ENCODE results near the gene NTF4. TPM values are rescaled to one million over a fixed set of nuclear protein-coding genes. Genes with fewer than 3 reads are reported as not detected.
A peak's percentile ranks its signal among the peaks of the same experiment; 100 is the strongest.

Gene NTF4
- total RNA-seq, 2 experiments from 2014 or later = not detected

DNA sequence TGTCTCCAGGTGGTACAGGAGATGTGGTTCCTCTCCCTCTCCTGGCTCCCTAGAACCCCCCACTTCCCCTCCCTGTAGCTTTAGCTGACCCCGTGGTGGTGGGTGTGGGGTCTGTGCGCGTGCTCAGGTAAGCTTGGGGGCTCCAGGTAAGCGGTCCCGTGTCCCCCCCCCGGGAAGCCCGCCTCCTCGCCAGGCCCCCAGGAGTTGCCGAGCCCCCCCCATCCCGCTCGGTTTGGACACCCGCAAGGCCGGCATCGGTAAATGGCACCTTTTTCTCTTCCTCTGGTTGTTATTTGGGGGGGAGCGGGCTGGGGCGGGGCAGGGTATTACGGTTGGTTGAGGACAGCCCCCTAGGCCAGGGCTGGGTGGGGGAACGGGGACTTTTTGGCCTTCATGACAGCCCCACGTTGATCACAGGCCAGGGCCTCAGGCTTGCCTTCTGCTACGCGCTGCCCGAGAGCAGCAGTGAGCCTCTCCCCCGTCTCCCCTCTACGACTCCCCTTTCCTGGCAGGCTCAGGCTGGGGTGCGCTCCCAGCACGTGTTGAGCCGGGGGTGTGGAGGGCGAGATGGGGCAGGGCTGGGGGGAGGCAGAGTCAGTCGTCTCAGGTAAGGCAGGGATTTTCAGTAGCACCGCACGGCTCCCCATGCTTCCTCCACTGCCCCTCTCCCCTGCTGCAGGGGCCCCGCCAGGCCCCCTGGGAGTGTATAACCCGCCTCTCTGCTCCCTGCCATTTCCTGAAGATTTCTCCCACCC, 38.9 kb upstream of the NTF4 start:
- H3K27ac Mint-ChIP-seq = no peak overlapping the region

DNA sequence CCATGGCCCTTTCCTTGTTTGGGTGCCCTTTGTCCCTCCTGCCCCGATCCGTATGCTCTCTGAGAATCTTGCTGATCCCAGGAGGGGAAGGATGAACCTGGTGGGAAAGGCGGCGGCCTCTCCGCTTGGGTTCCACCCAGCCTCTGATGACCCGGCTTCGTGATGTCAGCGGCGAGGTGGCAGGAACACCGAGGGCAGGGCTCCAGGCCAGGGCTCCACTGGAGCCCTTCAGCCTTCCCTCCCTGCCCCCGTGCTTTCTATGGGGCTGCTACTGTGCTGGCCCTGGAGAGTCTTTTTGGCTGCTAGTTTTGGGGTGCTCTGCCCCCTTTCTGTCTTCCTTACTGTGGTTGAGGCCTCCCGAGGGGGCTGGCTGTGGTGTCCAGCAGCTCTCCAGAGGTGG, 37.7 kb upstream of the NTF4 start:
- no peak for DNase-seq
- Mint-ChIP-seq H3K27me3 (ENCODE audit: low read depth) (no peaks in the 10 kb centered on the region), H3K4me1 (ENCODE audit: low read depth) (peaks cover 2% of the 10 kb centered on the region), H3K9me3 (no peaks in the 10 kb centered on the region), H3K27ac (no peak overlapping the region), H3K36me3 (ENCODE audit: low read depth) (peaks cover 38% of the 10 kb centered on the region), H3K4me3 (no peak overlapping the region)
- CTCF ChIA-PET = no interaction called here
- intact Hi-C loops (cut with micrococcal nuclease) = no loop called here

More for the DNA sequence above, 38.9 kb upstream of the NTF4 start:
- no peak overlapping the region for H3K4me3 Mint-ChIP-seq
- CTCF ChIA-PET = interaction anchor here (1.0 kb wide), 1 partner anchor 10 kb away, joined by 3 read pairs; no protein-coding TSS in a partner anchor
- peaks cover 2% of the 10 kb centered on the region for H3K4me1 Mint-ChIP-seq (ENCODE audit: low read depth)
- H3K36me3 Mint-ChIP-seq (ENCODE audit: low read depth) = peaks cover 39% of the 10 kb centered on the region
- intact Hi-C loops (cut with micrococcal nuclease) = no loop called here
- no peak for DNase-seq
- H3K27me3 Mint-ChIP-seq (ENCODE audit: low read depth) = no peaks in the 10 kb centered on the region
- H3K9me3 Mint-ChIP-seq = no peaks in the 10 kb centered on the region

DNA sequence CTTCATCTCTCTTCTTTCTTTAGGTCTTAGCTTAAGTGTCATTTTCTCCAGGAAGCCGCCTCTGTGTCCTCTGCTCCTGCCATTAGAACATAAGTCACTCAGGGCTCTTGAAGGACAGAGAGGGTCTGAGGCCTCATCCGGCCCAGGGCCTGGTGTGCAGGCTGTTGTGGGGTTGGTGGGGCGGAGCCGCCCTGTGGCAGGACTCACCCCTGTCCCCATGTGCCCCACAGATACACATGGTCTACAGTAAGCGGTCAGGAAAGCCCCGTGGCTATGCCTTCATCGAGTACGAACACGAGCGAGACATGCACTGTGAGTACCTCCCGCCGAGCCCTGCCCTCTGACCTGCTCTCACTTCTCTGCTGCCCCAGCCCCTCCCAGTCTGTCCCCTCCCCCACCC, 36.5 kb upstream of the NTF4 start:
- no peaks in the 10 kb centered on the region for H3K9me3 Mint-ChIP-seq
- CTCF ChIA-PET = no interaction called here
- H3K27me3 Mint-ChIP-seq (ENCODE audit: low read depth) = no peaks in the 10 kb centered on the region
- no peak for DNase-seq
- intact Hi-C loops (cut with micrococcal nuclease) = no loop called here
- H3K27ac Mint-ChIP-seq = no peak overlapping the region
- H3K4me1 Mint-ChIP-seq (ENCODE audit: low read depth) = no peaks in the 10 kb centered on the region
- H3K36me3 Mint-ChIP-seq (ENCODE audit: low read depth) = peaks cover 30% of the 10 kb centered on the region
- H3K4me3 Mint-ChIP-seq = no peak overlapping the region

DNA sequence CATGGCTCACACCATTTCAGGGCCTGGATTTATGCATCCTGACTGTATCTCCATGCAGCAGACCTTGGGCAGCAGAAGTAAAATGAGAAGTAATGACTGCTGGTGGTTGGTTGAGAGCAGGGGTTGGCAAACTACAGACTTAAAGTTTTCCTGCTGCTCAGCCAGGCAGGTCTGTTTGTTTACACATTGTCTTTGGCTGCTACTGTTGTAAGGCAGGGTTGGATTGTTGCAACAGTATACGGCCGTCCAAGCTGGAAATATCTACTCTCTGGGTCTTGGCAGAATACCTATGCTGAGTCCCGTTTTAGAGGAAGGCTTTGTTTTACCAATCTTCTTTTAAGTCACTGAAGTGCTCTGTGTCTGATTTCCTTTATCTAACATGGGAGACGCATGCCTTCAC, 34.2 kb upstream of the NTF4 start:
- DNase-seq = no peak
- intact Hi-C loops (cut with micrococcal nuclease) = no loop called here
- Mint-ChIP-seq H3K9me3 (no peaks in the 10 kb centered on the region), H3K4me3 (no peak overlapping the region), H3K36me3 (ENCODE audit: low read depth) (peaks cover 24% of the 10 kb centered on the region), H3K27me3 (ENCODE audit: low read depth) (no peaks in the 10 kb centered on the region), H3K27ac (no peak overlapping the region), H3K4me1 (ENCODE audit: low read depth) (peaks cover 2% of the 10 kb centered on the region)
- CTCF ChIA-PET = interaction anchor here (0.8 to 3.0 kb wide), 12 partner anchors 8 to 202 kb away, joined by 3 to 27 read pairs (median 5); partner anchors contain the start of gene LIN7B

DNA sequence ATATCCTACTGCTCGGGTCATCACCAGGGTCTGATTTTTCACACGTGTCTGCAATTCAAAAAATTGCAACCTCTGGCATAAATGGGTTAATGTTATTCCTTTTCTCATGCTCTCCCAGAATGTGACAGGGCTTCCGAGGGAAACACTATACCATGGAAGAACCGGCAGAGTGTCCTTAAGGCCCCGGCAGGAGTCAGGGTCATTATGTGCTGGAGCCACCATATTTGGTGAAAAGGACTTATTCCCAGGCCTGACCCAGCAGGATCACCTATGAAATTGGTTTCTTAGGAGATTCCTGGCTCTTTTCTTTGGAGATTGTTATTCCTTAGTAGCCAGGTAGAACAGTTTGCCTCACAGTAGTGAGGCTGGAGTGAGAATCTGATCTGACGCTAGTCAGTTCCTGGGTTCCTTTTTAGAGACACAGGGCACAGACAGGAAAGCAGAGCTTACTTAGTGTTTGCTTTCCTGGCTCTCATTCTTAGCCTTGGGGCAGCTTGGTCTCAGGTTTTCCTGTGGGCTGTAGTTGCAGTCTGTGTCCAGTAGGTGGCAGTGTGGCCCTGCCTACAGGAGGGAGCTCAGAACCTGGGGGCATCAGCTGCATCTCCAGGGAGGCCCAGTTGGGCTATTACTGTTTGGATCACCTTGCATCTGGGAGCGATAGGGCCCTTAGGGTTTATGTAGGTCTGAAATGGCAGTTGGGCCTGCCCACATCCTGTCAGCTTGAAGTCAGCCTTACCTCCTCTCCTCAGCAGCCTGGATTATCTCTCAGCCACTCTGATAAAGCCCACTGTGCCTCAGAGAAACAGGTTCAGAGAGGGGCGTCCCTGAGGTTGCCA, 33.1 kb upstream of the NTF4 start:
- intact Hi-C loops (cut with micrococcal nuclease) = loop anchor here (1.0 kb wide), 2 partner anchors 49 to 102 kb away; no protein-coding TSS in a partner anchor
- CTCF ChIA-PET = interaction anchor here (0.5 to 3.0 kb wide), 29 partner anchors 9 to 344 kb away, joined by 3 to 27 read pairs (median 4); partner anchors contain the start of gene LIN7B
- peaks cover 25% of the 10 kb centered on the region for H3K36me3 Mint-ChIP-seq (ENCODE audit: low read depth)
- DNase-seq = peak; percentile 78
- no peak overlapping the region for H3K4me3 Mint-ChIP-seq
- H3K27me3 Mint-ChIP-seq (ENCODE audit: low read depth) = no peaks in the 10 kb centered on the region
- no peak overlapping the region for H3K27ac Mint-ChIP-seq
- H3K4me1 Mint-ChIP-seq (ENCODE audit: low read depth) = peaks cover 4% of the 10 kb centered on the region
- no peaks in the 10 kb centered on the region for H3K9me3 Mint-ChIP-seq

DNA sequence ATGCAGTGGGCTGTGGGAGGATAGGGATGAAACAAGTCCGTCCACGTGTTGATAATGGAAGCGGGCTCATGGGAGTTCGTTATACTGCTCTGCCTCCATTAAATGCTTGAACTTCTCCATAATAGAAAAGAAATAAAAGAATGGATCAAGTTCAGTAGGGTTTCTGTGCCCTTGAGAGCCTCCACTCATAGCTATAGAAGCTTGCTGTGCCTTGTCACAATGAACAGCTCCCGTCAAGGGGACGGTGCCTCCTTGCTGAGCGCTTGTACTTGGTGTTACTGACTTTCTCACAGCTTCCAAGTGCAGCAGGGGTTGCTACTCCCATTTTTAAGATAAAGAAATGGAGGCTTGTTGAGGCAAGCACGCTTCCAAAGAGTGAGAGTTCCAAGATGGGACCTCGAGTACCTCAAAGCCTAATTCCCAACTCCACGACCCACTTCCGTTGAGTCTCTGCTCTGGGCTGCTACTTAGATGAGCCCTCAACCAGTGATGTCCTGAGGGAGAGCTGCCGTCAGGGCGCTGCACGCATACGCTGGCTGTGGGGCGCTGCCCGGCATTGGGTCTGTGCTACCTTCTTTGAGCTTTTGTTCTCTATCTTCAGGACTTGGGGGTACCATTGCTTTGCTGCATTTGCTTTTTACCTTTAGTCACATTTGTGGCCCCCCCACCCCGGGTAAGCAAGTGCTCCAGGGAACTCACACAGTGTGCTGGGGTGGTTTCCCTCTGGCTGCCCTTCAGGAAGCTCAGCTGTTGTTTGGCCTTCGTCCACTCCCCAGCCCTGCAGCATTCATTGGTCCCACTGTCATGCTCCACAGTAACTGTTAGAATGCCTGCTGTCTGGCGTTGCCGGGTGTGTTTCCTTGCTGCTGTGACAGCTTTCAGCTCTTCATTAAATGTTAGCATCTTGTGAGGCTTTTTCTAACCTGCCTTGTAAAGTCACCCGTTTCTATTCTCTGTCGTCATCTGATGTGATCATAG, 30.2 kb upstream of the NTF4 start:
- Mint-ChIP-seq H3K4me3 (no peak overlapping the region), H3K36me3 (ENCODE audit: low read depth) (peaks cover 41% of the 10 kb centered on the region), H3K4me1 (ENCODE audit: low read depth) (peaks cover 21% of the 10 kb centered on the region), H3K27me3 (ENCODE audit: low read depth) (no peaks in the 10 kb centered on the region), H3K9me3 (no peaks in the 10 kb centered on the region), H3K27ac (no peak overlapping the region)
- CTCF ChIA-PET = interaction anchor here (0.6 to 3.0 kb wide), 3 partner anchors 11 to 131 kb away, joined by 3 to 9 read pairs (median 3); no protein-coding TSS in a partner anchor
- intact Hi-C loops (cut with micrococcal nuclease) = no loop called here
- DNase-seq = no peak

DNA sequence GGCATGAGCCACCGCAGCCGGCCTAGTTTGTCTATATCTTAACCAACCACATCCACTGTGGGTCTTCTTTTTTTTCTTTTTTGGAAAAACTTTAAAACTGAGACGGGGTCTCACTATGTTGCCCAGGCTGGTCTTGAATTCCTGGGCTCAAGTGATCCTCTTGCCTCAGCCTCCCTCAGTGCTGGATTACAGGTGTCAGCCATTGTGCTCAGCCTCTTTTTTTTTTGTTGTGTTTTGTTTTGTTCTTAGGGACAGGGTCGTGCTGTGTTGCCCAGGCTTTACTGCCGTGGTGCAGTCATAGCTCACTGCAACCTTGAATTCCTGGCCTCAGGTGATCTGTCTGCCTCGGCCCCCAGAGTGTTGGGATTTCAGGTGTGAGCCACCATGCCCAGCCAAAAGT, 28.1 kb upstream of the NTF4 start:
- peaks cover 29% of the 10 kb centered on the region for H3K4me1 Mint-ChIP-seq (ENCODE audit: low read depth)
- H3K27ac Mint-ChIP-seq = no peak overlapping the region
- no peaks in the 10 kb centered on the region for H3K9me3 Mint-ChIP-seq
- intact Hi-C loops (cut with micrococcal nuclease) = no loop called here
- CTCF ChIA-PET = interaction anchor here (0.7 kb wide), 1 partner anchor 22 kb away, joined by 3 read pairs; no protein-coding TSS in a partner anchor
- no peak overlapping the region for H3K4me3 Mint-ChIP-seq
- H3K36me3 Mint-ChIP-seq (ENCODE audit: low read depth) = peaks cover 38% of the 10 kb centered on the region
- no peaks in the 10 kb centered on the region for H3K27me3 Mint-ChIP-seq (ENCODE audit: low read depth)
- DNase-seq = no peak

DNA sequence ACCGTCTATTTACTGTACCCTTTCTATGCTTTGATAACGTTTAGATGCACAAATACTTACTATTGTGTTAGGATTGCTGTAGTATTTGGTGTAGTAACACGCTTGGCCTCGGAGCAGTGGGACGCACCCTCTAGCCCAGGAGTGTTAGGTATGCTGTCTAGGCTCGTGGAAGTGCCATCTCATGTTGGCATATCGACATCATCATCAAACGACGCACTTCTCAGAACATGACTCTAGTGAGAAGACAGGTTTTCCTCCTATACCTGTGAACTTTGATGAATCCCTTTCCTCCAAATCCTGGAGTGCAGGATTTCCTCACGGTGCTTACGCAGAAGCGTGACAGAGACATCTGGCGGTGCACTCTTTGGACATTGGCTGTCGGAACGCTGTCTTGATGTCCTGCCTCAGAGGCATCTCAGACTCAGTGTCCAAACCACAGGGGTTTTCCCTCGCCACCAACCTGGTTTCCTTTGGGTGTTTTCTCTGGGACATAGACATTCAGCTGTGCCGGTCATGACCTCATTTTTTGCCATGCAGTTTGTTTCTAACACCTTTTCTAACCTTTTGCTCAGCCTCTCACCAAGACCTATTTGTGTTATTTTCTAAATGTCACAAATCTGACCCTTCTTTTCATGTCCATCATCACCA, 26.9 kb upstream of the NTF4 start:
- no peak for DNase-seq
- Mint-ChIP-seq H3K27ac (peak overlapping the region; percentile 33), H3K36me3 (ENCODE audit: low read depth) (peaks cover 45% of the 10 kb centered on the region), H3K27me3 (ENCODE audit: low read depth) (no peaks in the 10 kb centered on the region), H3K4me3 (no peak overlapping the region), H3K9me3 (no peaks in the 10 kb centered on the region), H3K4me1 (ENCODE audit: low read depth) (peaks cover 40% of the 10 kb centered on the region)
- intact Hi-C loops (cut with micrococcal nuclease) = no loop called here
- CTCF ChIA-PET = no interaction called here

DNA sequence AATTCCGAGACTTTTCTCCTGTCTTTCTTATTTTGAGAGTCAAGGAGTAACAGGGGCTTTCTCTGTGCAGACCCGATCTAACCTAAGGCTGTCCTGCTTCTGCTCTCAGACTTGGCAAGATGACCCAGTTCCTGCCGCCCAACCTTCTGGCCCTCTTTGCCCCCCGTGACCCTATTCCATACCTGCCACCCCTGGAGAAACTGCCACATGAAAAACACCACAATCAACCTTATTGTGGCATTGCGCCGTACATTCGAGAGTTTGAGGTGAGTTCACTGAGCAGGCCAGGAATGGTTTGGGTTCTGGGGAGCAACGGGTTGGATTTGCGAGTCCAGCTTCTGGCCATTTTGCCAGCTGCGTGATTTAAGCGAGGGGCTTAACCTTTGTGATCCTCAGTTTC, 21.7 kb upstream of the NTF4 start:
- Mint-ChIP-seq H3K4me1 (ENCODE audit: low read depth) (peaks cover 40% of the 10 kb centered on the region), H3K36me3 (ENCODE audit: low read depth) (peaks cover 39% of the 10 kb centered on the region), H3K9me3 (no peaks in the 10 kb centered on the region), H3K27me3 (ENCODE audit: low read depth) (no peaks in the 10 kb centered on the region), H3K27ac (peak overlapping the region; percentile 93), H3K4me3 (peak overlapping the region; percentile 96)
- DNase-seq = no peak
- CTCF ChIA-PET = interaction anchor here (1.5 to 1.7 kb wide), 2 partner anchors 12 to 20 kb away, joined by 3 to 7 read pairs; no protein-coding TSS in a partner anchor
- intact Hi-C loops (cut with micrococcal nuclease) = loop anchor here (5.0 kb wide), 1 partner anchor 289 kb away; no protein-coding TSS in a partner anchor

DNA sequence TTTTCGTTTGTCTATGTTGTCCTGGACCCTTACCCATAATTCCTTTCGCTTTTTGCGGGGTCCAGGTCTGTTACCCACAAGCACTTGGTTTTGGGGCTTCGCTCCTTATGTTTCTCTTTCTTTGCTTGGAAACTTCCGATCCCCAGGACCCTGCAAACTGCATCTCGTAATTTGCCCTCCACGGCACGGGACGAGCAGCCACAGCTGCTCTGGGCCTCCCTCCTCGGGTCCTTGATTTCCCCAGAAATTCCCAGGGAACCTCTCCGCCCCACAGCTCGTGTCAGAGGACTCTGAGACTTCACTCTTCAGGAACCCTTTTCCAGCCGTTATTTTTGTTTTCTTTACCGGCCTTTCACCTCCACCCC, 21.2 kb upstream of the NTF4 start:
- intact Hi-C loops (cut with micrococcal nuclease) = loop anchor here (1.0 to 5.0 kb wide), 6 partner anchors 28 to 367 kb away; partner anchors contain the start of genes ALDH16A1, C19orf73, LIN7B and NUCB1
- Mint-ChIP-seq H3K27me3 (ENCODE audit: low read depth) (no peaks in the 10 kb centered on the region), H3K4me3 (peak overlapping the region; percentile 96), H3K36me3 (ENCODE audit: low read depth) (peaks cover 36% of the 10 kb centered on the region), H3K27ac (peak overlapping the region; percentile 93), H3K9me3 (no peaks in the 10 kb centered on the region), H3K4me1 (ENCODE audit: low read depth) (peaks cover 37% of the 10 kb centered on the region)
- CTCF ChIA-PET = interaction anchor here (1.5 kb wide), 1 partner anchor 21 kb away, joined by 3 read pairs; no protein-coding TSS in a partner anchor
- DNase-seq = no peak

Data from activated naive CD4-positive, alpha-beta T cell treated with anti-CD3 and anti-CD28 coated beads for 36 hours (primary cell).